NCI-H510A (cell line): Measurements from ENCODE around the gene MSLN.

Source experiments
- DNase-seq: peaks from one replicate; lab custom pipeline; 2025; lab: John Stamatoyannopoulos, UW

MSLN gene

GRCh38 chr16:793414-793813, 32.9 kb downstream of the MSLN start:
- DNase-seq: no peak

GRCh38 chr16:794091-794822, 33.7 kb downstream of the MSLN start:
- DNase-seq: no peak

- no peak for DNase-seq
Measured at GRCh38 chr16:794853-795466, 34.4 kb downstream of the MSLN start.

- DNase-seq: no peak
Measured at GRCh38 chr16:795580-796229, 35.2 kb downstream of the MSLN start.

- DNase-seq: no peak
Measured at GRCh38 chr16:796296-797119, 36.0 kb downstream of the MSLN start.

GRCh38 chr16:797120-797420, 36.5 kb downstream of the MSLN start:
- DNase-seq: no peak

GRCh38 chr16:797686-798085, 37.2 kb downstream of the MSLN start:
- no peak for DNase-seq

- DNase-seq: no peak
Measured at GRCh38 chr16:798666-799065, 38.1 kb downstream of the MSLN start.

GRCh38 chr16:799111-799947, 38.8 kb downstream of the MSLN start:
- no peak for DNase-seq

GRCh38 chr16:799948-800833, 39.7 kb downstream of the MSLN start, which contains the start of gene GNG13:
GNG13 (minus strand) TSS chr16:800734; CDS start chr16:799077, 1,657 bp downstream.
- DNase-seq: no peak

GRCh38 chr16:800834-801511, 40.4 kb downstream of the MSLN start:
- DNase-seq: no peak

GRCh38 chr16:801584-802363, 41.2 kb downstream of the MSLN start:
- no peak for DNase-seq

- DNase-seq: no peak
Measured at GRCh38 chr16:802461-802860, 41.9 kb downstream of the MSLN start.

- DNase-seq: no peak
Measured at GRCh38 chr16:802914-803753, 42.6 kb downstream of the MSLN start.

GRCh38 chr16:803754-804080, 43.2 kb downstream of the MSLN start:
- no peak for DNase-seq

- no peak for DNase-seq
Measured at GRCh38 chr16:804193-805048, 43.9 kb downstream of the MSLN start.

- DNase-seq: no peak
Measured at GRCh38 chr16:805474-805873, 44.9 kb downstream of the MSLN start.
